GM18517 (cell line): ENCODE measurements around the gene TNFSF11.

Experiments used
- ATAC-seq: cut with Tn5 transposase; IDR thresholded peaks from one replicate; pipeline ENCODE4 v1.9.1; 2021; ENCODE audit warnings: mild to moderate bottlenecking, moderate library complexity; ENCODE audit not compliant: unreplicated experiment

Gene TNFSF11

GRCh38 chr13:42651936-42652641, 78.1 kb downstream of the TNFSF11 start:
- no peak for ATAC-seq

GRCh38 chr13:42652642-42653415, 78.9 kb downstream of the TNFSF11 start:
- ATAC-seq, result no peak

- ATAC-seq, result no peak
Observed at GRCh38 chr13:42653679-42654078, 79.7 kb downstream of the TNFSF11 start.

GRCh38 chr13:42654212-42654611, 80.3 kb downstream of the TNFSF11 start:
- no peak for ATAC-seq

GRCh38 chr13:42654722-42655121, 80.8 kb downstream of the TNFSF11 start:
- no peak for ATAC-seq

- ATAC-seq, result no peak
Observed at GRCh38 chr13:42656161-42656560, 82.2 kb downstream of the TNFSF11 start.

GRCh38 chr13:42656958-42657357, 83.0 kb downstream of the TNFSF11 start:
- no peak for ATAC-seq
